Breast epithelium (tissue), 4 donors: Measurements from ENCODE around the gene NPTX2. TPM values are rescaled to one million over a fixed set of nuclear protein-coding genes. Genes with fewer than 3 reads are reported as not detected.

Experiments used
- DNase-seq, 2 donors: peaks; one replicate each; pipeline ENCODE4 v3.0.0-alpha.2; 2019; ENCODE audit warnings: low spot score in 2 of 2
- H3K27ac ChIP-seq, 2 donors: fragments of 200-600 bp; sonication (generic) in 1 of 2; one replicate each; pipeline ENCODE4 v1.5.1; 2016 to 2019; ENCODE audit warnings: mild to moderate bottlenecking in 1 of 2
- H3K27me3 ChIP-seq, 2 donors: fragments of 200-600 bp; sonication (generic) in 1 of 2; one replicate each; pipeline versions ENCODE4 v1.5.1 to v1.6.0; 2017 to 2019; ENCODE audit warnings: control low read depth in 1 of 2, mild to moderate bottlenecking in 1 of 2
- H3K36me3 ChIP-seq: fragments of 200-600 bp; one replicate; pipeline ENCODE4 v1.5.1; 2019
- H3K4me1 ChIP-seq, 2 donors: fragments of 200-600 bp; sonication (generic); one replicate each; pipeline ENCODE4 v1.5.1; 2016 to 2019; ENCODE audit warnings: control low read depth in 1 of 2
- H3K4me3 ChIP-seq, 3 donors: fragments of 200-600 bp; sonication (generic); 1 replicate in 2 of 3; 2 replicates in 1 of 3; pipeline ENCODE4 v1.5.1; 2016 to 2019; ENCODE audit warnings: mild to moderate bottlenecking in 3 of 3, moderate library complexity in 2 of 3
- H3K9me3 ChIP-seq, 2 donors: fragments of 200-600 bp; sonication (generic) in 1 of 2; one replicate each; pipeline ENCODE4 v1.5.1; 2016 to 2019; ENCODE audit warnings: control low read depth in 1 of 2
- CTCF ChIP-seq, 3 donors: fragments of 450-650 bp; IDR thresholded peaks; one replicate each; pipeline ENCODE4 v1.5.1; 2016 to 2017; ENCODE audit warnings: antibody characterized with exemption in 3 of 3, mild to moderate bottlenecking in 3 of 3, moderate library complexity in 3 of 3
- POLR2A ChIP-seq: fragments of 450-650 bp; IDR thresholded peaks from one replicate; pipeline ENCODE4 v1.6.1; 2016; ENCODE audit warnings: antibody characterized with exemption, mild to moderate bottlenecking, moderate library complexity
- POLR2AphosphoS5 ChIP-seq, 3 donors: sonication (generic); formaldehyde crosslinking; IDR thresholded peaks; one replicate each; pipeline ENCODE4 v1.6.1; 2017; ENCODE audit warnings: antibody characterized with exemption in 3 of 3
- intact Hi-C: fragments of 100-400 bp; cut with DNase I; formaldehyde crosslinking; loops from one replicate; pipeline ENCODE4 v1.15.1; 2023; ENCODE audit warnings: low total_unique reads
- total RNA-seq, 3 donors: library from RNA; depleted of rRNA; stranded (reverse); fragments of >200 nt; gene quantifications; one replicate each; pipeline ENCODE4 v1.1.0, GENCODE V29; 2016

NPTX2 gene
- total RNA-seq, 3 donors from 2014 or later: 1.5 to 3.3 (median 3.2) TPM

- intact Hi-C loops: no loop called here
- peaks cover 0 to 21% of the 10 kb centered on the region in 2 donors for H3K9me3 ChIP-seq
- H3K36me3 ChIP-seq: no peaks in the 10 kb centered on the region
- TF ChIP-seq POLR2A (no peak), CTCF (IDR thresholded peaks at IDR 0.05) (no peak)
- no peak overlapping the region for H3K27ac ChIP-seq
- H3K27me3 ChIP-seq: peaks cover 0 to 35% of the 10 kb centered on the region in 2 donors
- H3K4me1 ChIP-seq: no peaks in the 10 kb centered on the region
- no peak overlapping the region for H3K4me3 ChIP-seq
- DNase-seq: no peak
Measured at GRCh38 chr7:98630149-98630548, 13.1 kb downstream of the NPTX2 start.

- Histone ChIP-seq H3K27ac (no peak overlapping the region), H3K4me1 (no peaks in the 10 kb centered on the region), H3K9me3 (peaks cover 0 to 22% of the 10 kb centered on the region in 2 donors), H3K36me3 (no peaks in the 10 kb centered on the region), H3K27me3 (peaks cover 0 to 35% of the 10 kb centered on the region in 2 donors), H3K4me3 (no peak overlapping the region)
- no peak for TF ChIP-seq POLR2AphosphoS5 (IDR thresholded peaks at IDR 0.05)
- TF ChIP-seq POLR2A: no peak
- TF ChIP-seq CTCF (IDR thresholded peaks at IDR 0.05): no peak
- intact Hi-C loops: no loop called here
- no peak for DNase-seq
Measured at GRCh38 chr7:98630770-98631169, 13.7 kb downstream of the NPTX2 start.

- no peak overlapping the region for H3K4me3 ChIP-seq
- DNase-seq: no peak
- H3K4me1 ChIP-seq: no peaks in the 10 kb centered on the region
- peaks cover 10 to 21% of the 10 kb centered on the region in 2 donors for H3K9me3 ChIP-seq
- no peak overlapping the region for H3K27ac ChIP-seq
- no peaks in the 10 kb centered on the region for H3K36me3 ChIP-seq
- H3K27me3 ChIP-seq: no peaks in the 10 kb centered on the region
- no peak for TF ChIP-seq POLR2A
- TF ChIP-seq POLR2AphosphoS5 (IDR thresholded peaks at IDR 0.05): no peak
- no peak for TF ChIP-seq CTCF (IDR thresholded peaks at IDR 0.05)
- intact Hi-C loops: no loop called here
Measured at GRCh38 chr7:98638853-98639252, 21.8 kb downstream of the NPTX2 start.

GRCh38 chr7:98640375-98640774 is 23.3 kb downstream of the NPTX2 start:
- peaks cover 10 to 17% of the 10 kb centered on the region in 2 donors for H3K9me3 ChIP-seq
- H3K27ac ChIP-seq: no peak overlapping the region
- H3K4me3 ChIP-seq: no peak overlapping the region
- no peak for TF ChIP-seq POLR2AphosphoS5 (IDR thresholded peaks at IDR 0.05)
- TF ChIP-seq CTCF (IDR thresholded peaks at IDR 0.05): no peak
- TF ChIP-seq POLR2A: no peak
- intact Hi-C loops: no loop called here
- no peaks in the 10 kb centered on the region for H3K36me3 ChIP-seq
- no peaks in the 10 kb centered on the region for H3K27me3 ChIP-seq
- no peaks in the 10 kb centered on the region for H3K4me1 ChIP-seq
- no peak for DNase-seq

- no peak overlapping the region for H3K27ac ChIP-seq
Measured at GRCh38 chr7:98641646-98642500, 24.8 kb downstream of the NPTX2 start.

More at GRCh38 chr7:98641646-98642500, 24.8 kb downstream of the NPTX2 start:
- H3K4me1 ChIP-seq: no peaks in the 10 kb centered on the region
- peaks cover 10 to 17% of the 10 kb centered on the region in 2 donors for H3K9me3 ChIP-seq
- intact Hi-C loops: no loop called here
- TF ChIP-seq POLR2A (no peak), CTCF (IDR thresholded peaks at IDR 0.05) (no peak), POLR2AphosphoS5 (IDR thresholded peaks at IDR 0.05) (no peak)
- no peak for DNase-seq
- H3K4me3 ChIP-seq: no peak overlapping the region
- no peaks in the 10 kb centered on the region for H3K36me3 ChIP-seq
- no peaks in the 10 kb centered on the region for H3K27me3 ChIP-seq
